H1 (cell line): ENCODE measurements around the gene ALDH1L2. TPM values are rescaled to one million over a fixed set of nuclear protein-coding genes. Genes with fewer than 3 reads are reported as not detected.

Experiments
- CTCF ChIA-PET: fragments of 300-600 bp; sonication (Branson Sonifier 250); formaldehyde crosslinking; loops from one replicate; lab custom pipeline; 2021; ENCODE audit not compliant: partially characterized antibody; lab: Charles Lee
- POLR2A ChIA-PET: fragments of 300-600 bp; sonication (Branson Sonifier 250); formaldehyde crosslinking; loops from one replicate; lab custom pipeline; 2021; ENCODE audit warnings: inconsistent platforms; ENCODE audit not compliant: partially characterized antibody; lab: Charles Lee
- DNase-seq, 2 experiments: peaks; one replicate each; pipeline versions ENCODE4 v3.0.0 to v3.0.0-alpha.2; 2010 to 2022; ENCODE audit warnings: low spot score in 2 of 2, low read depth in 1 of 2, mixed read lengths in 1 of 2
- FAIRE-seq: peaks from 2 replicates; lab custom pipeline; 2011; peaks lifted over from hg19 to GRCh38; lab: Jason Lieb, UNC
- H2AFZ ChIP-seq: 2 replicates; pipeline ENCODE4 v1.8.1; 2012; ENCODE audit warnings: low read length, inconsistent platforms
- H2AK5ac ChIP-seq: 2 replicates; pipeline ENCODE4 v1.6.1; 2013; ENCODE audit warnings: low read depth, low read length
- H2BK120ac ChIP-seq: replicated peaks from 2 replicates; pipeline ENCODE3; 2013; ENCODE audit warnings: low read depth, low read length, inconsistent platforms
- H2BK12ac ChIP-seq: 2 replicates; pipeline ENCODE4 v1.6.1; 2013; ENCODE audit warnings: low read depth, low read length
- H2BK15ac ChIP-seq: 2 replicates; pipeline ENCODE4 v1.6.1; 2013; ENCODE audit warnings: low read length
- H2BK20ac ChIP-seq: 2 replicates; pipeline ENCODE4 v1.6.1; 2013; ENCODE audit warnings: low read length
- H2BK5ac ChIP-seq: 2 replicates; pipeline ENCODE4 v1.6.1; 2013; ENCODE audit warnings: low read depth, low read length
- H3K14ac ChIP-seq: 2 replicates; pipeline ENCODE4 v1.6.1; 2013; ENCODE audit warnings: inconsistent platforms; ENCODE audit not compliant: insufficient read length
- H3K18ac ChIP-seq: 2 replicates; pipeline ENCODE4 v1.6.1; 2013; ENCODE audit warnings: low read length; ENCODE audit errors: extremely low read depth
- H3K23ac ChIP-seq: 2 replicates; pipeline ENCODE4 v1.6.1; 2013; ENCODE audit warnings: inconsistent platforms; ENCODE audit not compliant: insufficient read length
- H3K23me2 ChIP-seq: 2 replicates; pipeline ENCODE4 v1.6.1; 2013; ENCODE audit warnings: low read depth, low read length
- H3K27ac ChIP-seq: 2 replicates; pipeline ENCODE4 v1.6.1; 2011; ENCODE audit warnings: low read depth, low read length, inconsistent platforms
- H3K27me3 ChIP-seq, 4 experiments: replicated peaks in 1 of 4; 1 replicate in 1 of 4; 2 replicates in 3 of 4; pipeline versions ENCODE4 v1.6.1 to v1.8.1; 2011 to 2013; ENCODE audit warnings: low read length in 3 of 4, mild to moderate bottlenecking in 3 of 4, inconsistent platforms in 2 of 4, mixed read lengths in 2 of 4, moderate library complexity in 1 of 4; ENCODE audit not compliant: control insufficient read depth in 3 of 4, insufficient read depth in 3 of 4; ENCODE audit errors: extremely low read depth in 1 of 4
- H3K36me3 ChIP-seq, 4 experiments: 2 replicates each; pipeline versions ENCODE4 v1.6.1 to v1.8.1; 2011 to 2013; ENCODE audit warnings: mild to moderate bottlenecking in 4 of 4, low read length in 3 of 4, moderate library complexity in 2 of 4, control low read depth in 1 of 4, inconsistent platforms in 1 of 4; ENCODE audit not compliant: insufficient read depth in 4 of 4, control insufficient read depth in 2 of 4
- H3K4ac ChIP-seq: replicated peaks from 2 replicates; pipeline ENCODE3; 2013; ENCODE audit warnings: low read length, low read depth, mixed read lengths, inconsistent platforms; ENCODE audit not compliant: insufficient read length
- H3K4me1 ChIP-seq, 4 experiments: replicated peaks in 1 of 4; 1 replicate in 1 of 4; 2 replicates in 3 of 4; pipeline versions ENCODE4 v1.6.1 to v1.8.1; 2011 to 2013; ENCODE audit warnings: low read length in 3 of 4, inconsistent platforms in 2 of 4, mixed read lengths in 1 of 4; ENCODE audit not compliant: insufficient read depth in 4 of 4, control insufficient read depth in 3 of 4
- H3K4me2 ChIP-seq, 2 experiments: 2 replicates each; pipeline versions ENCODE4 v1.6.1 to v1.8.1; 2011 to 2013; ENCODE audit warnings: low read depth in 2 of 2, low read length in 2 of 2, control low read depth in 1 of 2, inconsistent platforms in 1 of 2, mild to moderate bottlenecking in 1 of 2; ENCODE audit not compliant: insufficient read depth in 1 of 2
- H3K4me3 ChIP-seq, 4 experiments: fragments of 200-600, 300-600 bp in 1 of 4; sonication (generic), shearing (Covaris generic), sonication (Bioruptor Twin) in 1 of 4; 2 replicates each; pipeline versions ENCODE4 v1.5.1 to v1.8.1; 2011 to 2016; ENCODE audit warnings: low read length in 4 of 4, low read depth in 3 of 4, control low read depth in 2 of 4, inconsistent platforms in 2 of 4, mild to moderate bottlenecking in 2 of 4, mixed read lengths in 1 of 4, moderate library complexity in 1 of 4; ENCODE audit not compliant: insufficient read depth in 2 of 4; ENCODE audit errors: extremely low read depth in 1 of 4
- H3K56ac ChIP-seq: replicated peaks from 2 replicates; pipeline ENCODE3; 2013; ENCODE audit warnings: low read depth, mild to moderate bottlenecking, mixed read lengths, low read length, inconsistent platforms; ENCODE audit not compliant: insufficient read length
- H3K79me1 ChIP-seq: 2 replicates; pipeline ENCODE4 v1.6.1; 2013; ENCODE audit warnings: low read depth, low read length, control low read depth
- H3K79me2 ChIP-seq, 2 experiments: 2 replicates each; pipeline versions ENCODE4 v1.6.1 to v1.8.1; 2012 to 2013; ENCODE audit warnings: low read length in 2 of 2, mild to moderate bottlenecking in 2 of 2, inconsistent platforms in 1 of 2; ENCODE audit not compliant: insufficient read depth in 2 of 2, control insufficient read depth in 1 of 2
- H3K9ac ChIP-seq, 4 experiments: replicated peaks in 1 of 4; 1 replicate in 1 of 4; 2 replicates in 3 of 4; pipeline versions ENCODE4 v1.6.1 to v1.8.1; 2011 to 2013; ENCODE audit warnings: low read depth in 3 of 4, low read length in 3 of 4, control low read depth in 2 of 4, mild to moderate bottlenecking in 2 of 4, moderate library complexity in 2 of 4, inconsistent platforms in 1 of 4; ENCODE audit errors: extremely low read depth in 1 of 4
- H3K9me3 ChIP-seq, 2 experiments: 2 replicates each; pipeline versions ENCODE4 v1.6.1 to v1.8.1; 2012 to 2013; ENCODE audit warnings: mild to moderate bottlenecking in 2 of 2, moderate library complexity in 2 of 2, control low read depth in 1 of 2, inconsistent platforms in 1 of 2, low read depth in 1 of 2, low read length in 1 of 2, mixed read lengths in 1 of 2; ENCODE audit not compliant: insufficient read depth in 2 of 2
- H4K20me1 ChIP-seq, 2 experiments: replicated peaks in 1 of 2; 2 replicates each; pipeline versions ENCODE3 to v1.8.1; 2011 to 2013; ENCODE audit warnings: inconsistent platforms in 2 of 2, low read length in 2 of 2, mild to moderate bottlenecking in 1 of 2; ENCODE audit not compliant: insufficient read depth in 2 of 2, control insufficient read depth in 1 of 2
- H4K5ac ChIP-seq: 2 replicates; pipeline ENCODE4 v1.6.1; 2013; ENCODE audit warnings: low read length, low read depth, mixed read lengths, inconsistent platforms; ENCODE audit not compliant: insufficient read length
- H4K8ac ChIP-seq: 2 replicates; pipeline ENCODE4 v1.8.0; 2013; ENCODE audit warnings: mild to moderate bottlenecking, moderate library complexity, low read length, inconsistent platforms; ENCODE audit not compliant: insufficient read depth; ENCODE audit errors: extremely low read depth
- H4K91ac ChIP-seq: replicated peaks from 2 replicates; pipeline ENCODE3; 2013; ENCODE audit warnings: low read length, mixed read lengths, inconsistent platforms; ENCODE audit not compliant: insufficient read length
- CHD2 ChIP-seq: IDR thresholded peaks from 2 replicates; pipeline ENCODE4 v1.6.1; 2012; ENCODE audit warnings: low read length, improper control_type of control experiment
- HDAC2 ChIP-seq, 2 experiments: fragments of 300-600 bp in 1 of 2; sonication (generic) in 1 of 2; IDR thresholded peaks; 2 replicates each; pipeline ENCODE4 v1.6.1; 2011 to 2012; ENCODE audit warnings: low read depth in 2 of 2, low read length in 2 of 2, mild to moderate bottlenecking in 2 of 2, moderate library complexity in 2 of 2, borderline replicate concordance in 1 of 2, inconsistent platforms in 1 of 2
- KDM1A ChIP-seq: fragments of 200-600, 300-600 bp; sonication (generic); IDR thresholded peaks from 2 replicates; pipeline ENCODE4 v1.7.1; 2016; ENCODE audit warnings: mild to moderate bottlenecking, low read length, borderline replicate concordance
- KDM4A ChIP-seq: IDR thresholded peaks from one replicate; pipeline ENCODE4 v1.7.1; 2012; ENCODE audit warnings: low read depth, mild to moderate bottlenecking, moderate library complexity, low read length, inconsistent platforms; ENCODE audit not compliant: severe bottlenecking
- NANOG ChIP-seq: IDR thresholded peaks from 2 replicates; pipeline ENCODE4 v1.6.1; 2011; ENCODE audit warnings: low read length, low read depth, mild to moderate bottlenecking, inconsistent platforms; ENCODE audit not compliant: insufficient read depth, poor library complexity, severe bottlenecking
- POLR2AphosphoS5 ChIP-seq: IDR thresholded peaks from 2 replicates; pipeline ENCODE4 v1.6.1; 2011; ENCODE audit warnings: low read depth, low read length
- SP2 ChIP-seq: IDR thresholded peaks from 2 replicates; pipeline ENCODE4 v1.6.1; 2012; ENCODE audit warnings: mild to moderate bottlenecking, low read length, inconsistent platforms
- SUZ12 ChIP-seq: fragments of 200-600 bp; sonication (generic); IDR thresholded peaks from 2 replicates; pipeline ENCODE4 v1.6.1; 2012; ENCODE audit warnings: mild to moderate bottlenecking, inconsistent platforms, low read length, moderate library complexity, mixed read lengths
- TEAD4 ChIP-seq: IDR thresholded peaks from 2 replicates; pipeline ENCODE4 v1.6.1; 2012; ENCODE audit warnings: low read depth, low read length, inconsistent platforms, mixed read lengths
- WGBS, 2 experiments: shearing (Covaris generic) in 1 of 2; methylation state at CpG; one replicate each; pipeline versions ENCODE4 v1.1.6 to v1.1.7; 2013 to 2015; ENCODE audit warnings: low lambda C conversion rate in 2 of 2, mixed read lengths in 2 of 2, inconsistent platforms in 1 of 2, low coverage in 1 of 2, missing lambda C conversion rate in 1 of 2; ENCODE audit not compliant: insufficient replicate concordance in 2 of 2, insufficient coverage in 1 of 2, insufficient read length in 1 of 2; ENCODE audit errors: extremely low coverage in 1 of 2, missing lambda C conversion rate in 1 of 2; 5-methylcytosine and 5-hydroxymethylcytosine counted together
- polyA plus RNA-seq, 7 experiments: library from polyadenylated mRNA; depleted of rRNA in 3 of 7; stranded (reverse) in 5 of 7; unstranded in 2 of 7; fragments of >200 nt in 5 of 7; fragments of 200-250 nt in 2 of 7; gene quantifications; 1 replicate in 5 of 7; 2 replicates in 1 of 7; 4 replicates in 1 of 7; pipeline versions ENCODE4 v1.2.1 to v1.2.3, GENCODE V29; 2011 to 2013; ENCODE audit warnings: missing spikeins in 2 of 7, mixed read lengths in 2 of 7
- total RNA-seq: library from RNA; stranded (reverse); fragmentation: NEBNext Ultra II Directional; extraction: Animal tissue kit (Norgen Biotek cat#: 25700); gene quantifications from 2 replicates; pipeline ENCODE4 v1.2.1, GENCODE V29; 2021

ALDH1L2 gene
- total and polyA plus RNA-seq, 2 of the 8 experiments (the other 6 are each of a cell fraction or from before 2014, with no cell fraction given): 3.7 to 7.2 TPM

DNA sequence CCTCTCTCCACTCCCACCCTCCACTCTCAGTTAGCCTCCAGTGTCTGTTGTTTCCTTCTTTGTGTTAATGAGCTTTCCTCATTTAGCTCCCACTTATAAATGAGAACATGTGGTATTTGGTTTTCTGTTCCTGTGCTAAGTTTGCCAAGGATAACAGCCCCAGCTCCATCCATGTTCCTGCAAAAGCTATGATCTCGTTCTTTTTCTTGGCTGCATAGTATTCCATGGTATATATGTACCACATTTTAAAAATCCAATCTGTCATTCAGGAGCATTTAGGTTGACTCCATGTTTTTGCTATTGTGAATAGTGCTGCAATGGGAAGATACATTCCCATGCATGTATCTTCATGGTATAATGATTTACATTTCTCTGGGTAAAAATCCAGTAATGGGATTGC is 20.5 kb upstream of the ALDH1L2 start:
- Histone ChIP-seq H3K56ac (no peak overlapping the region), H2AK5ac (no peak overlapping the region), H3K18ac (no peak overlapping the region), H3K27ac (no peak overlapping the region), H3K4me1 (peaks cover 0 to 3% (median 2%) of the 10 kb centered on the region in 4 experiments; a peak in 4 of 7 replicates), H3K9me3 (peaks cover 0 to 3% of the 10 kb centered on the region in 2 experiments; a peak in 1 of 4 replicates), H3K23me2 (peaks cover 3% of the 10 kb centered on the region), H3K4me3 (no peak overlapping the region), H2BK12ac (no peak overlapping the region), H2BK20ac (no peak overlapping the region), H3K4ac (no peak overlapping the region), H3K4me2 (no peak overlapping the region), H4K91ac (no peak overlapping the region), H2BK5ac (no peak overlapping the region), H4K5ac (no peak overlapping the region), H2BK15ac (no peak overlapping the region), H3K36me3 (no peaks in the 10 kb centered on the region), H4K8ac (no peak overlapping the region), H3K79me2 (peaks cover 8 to 18% of the 10 kb centered on the region in 2 experiments; a peak in 3 of 4 replicates), H2BK120ac (no peak overlapping the region), H3K9ac (no peak overlapping the region), H2AFZ (no peak overlapping the region), H4K20me1 (no peaks in the 10 kb centered on the region), H3K79me1 (no peaks in the 10 kb centered on the region), H3K23ac (no peak overlapping the region), H3K27me3 (no peaks in the 10 kb centered on the region), H3K14ac (no peak overlapping the region)
- WGBS, 2 experiments: 81% methylated on average over 1 of the region's 1 CpG; no CpG with 5 or more reads in 1 of the 2 experiments
- ChIA-PET POLR2A (interaction anchor here (1.2 to 1.5 kb wide), 2 partner anchors 12 to 21 kb away, joined by 3 to 4 read pairs; no protein-coding TSS in a partner anchor), CTCF (no interaction called here)
- TF ChIP-seq NANOG (no peak), SUZ12 (no peak), POLR2AphosphoS5 (no peak), TEAD4 (no peak), KDM4A (no peak), HDAC2 (IDR thresholded peaks at IDR 0.05; ENCODE audit: borderline replicate concordance in 1 of 2, low read depth in 2 of 2, low read length in 2 of 2) (peak in 1 of 2 experiments; percentile 47; a peak in 1 of 4 replicates), CHD2 (no peak), SP2 (no peak), KDM1A (peak; percentile 84)
- FAIRE-seq (no peak), DNase-seq (no peak)
